ENCODE data around the gene PMPCA.
A peak's percentile ranks its signal among the peaks of the same experiment; 100 is the strongest.

PMPCA gene

GRCh38 chr9:136368190-136368589 is 42.3 kb upstream of the PMPCA start:
- H3K4me1 Mint-ChIP-seq = peaks cover 16 to 34% of the 10 kb centered on the region in 2 donors
- no peak overlapping the region for H3K27ac Mint-ChIP-seq
- H3K36me3 Mint-ChIP-seq = peaks cover 31 to 40% of the 10 kb centered on the region in 2 donors
- peaks cover 0 to 6% of the 10 kb centered on the region in 2 donors for H3K27me3 Mint-ChIP-seq
- no peaks in the 10 kb centered on the region for H3K9me3 Mint-ChIP-seq
- H3K4me3 Mint-ChIP-seq = no peak overlapping the region
- DNase-seq = no peak
- no peak for ATAC-seq (replicated peaks)

- Mint-ChIP-seq H3K27ac (no peak overlapping the region), H3K27me3 (peaks cover 0 to 6% of the 10 kb centered on the region in 2 donors), H3K36me3 (peaks cover 35 to 48% of the 10 kb centered on the region in 2 donors), H3K9me3 (no peaks in the 10 kb centered on the region), H3K4me3 (no peak overlapping the region), H3K4me1 (peaks cover 17 to 34% of the 10 kb centered on the region in 2 donors)
- no peak for DNase-seq
- ATAC-seq (replicated peaks) = no peak
These were observed 40.4 kb upstream of the PMPCA start for GRCh38 chr9:136370037-136370436.

- ATAC-seq (replicated peaks) = no peak
- H3K9me3 Mint-ChIP-seq = no peaks in the 10 kb centered on the region
- peaks cover 39 to 45% of the 10 kb centered on the region in 2 donors for H3K36me3 Mint-ChIP-seq
- peak overlapping the region in 1 of 2 donors; percentile 8 for H3K4me3 Mint-ChIP-seq
- H3K4me1 Mint-ChIP-seq = peaks cover 14 to 27% of the 10 kb centered on the region in 2 donors
- no peak overlapping the region for H3K27ac Mint-ChIP-seq
- H3K27me3 Mint-ChIP-seq = peaks cover 0 to 5% of the 10 kb centered on the region in 2 donors
- no peak for DNase-seq
These were observed 39.5 kb upstream of the PMPCA start for GRCh38 chr9:136370687-136371532.

- Mint-ChIP-seq H3K36me3 (peaks cover 37 to 45% of the 10 kb centered on the region in 2 donors), H3K4me1 (peaks cover 11 to 21% of the 10 kb centered on the region in 2 donors), H3K27ac (no peak overlapping the region), H3K27me3 (no peaks in the 10 kb centered on the region), H3K4me3 (no peak overlapping the region), H3K9me3 (no peaks in the 10 kb centered on the region)
- DNase-seq (no peak), ATAC-seq (replicated peaks) (no peak)
These were observed 39.0 kb upstream of the PMPCA start for GRCh38 chr9:136371533-136371880.

- H3K4me3 Mint-ChIP-seq = peak overlapping the region; percentile 87 to 89
- H3K36me3 Mint-ChIP-seq = peaks cover 38 to 50% of the 10 kb centered on the region in 2 donors
- DNase-seq = no peak
- H3K4me1 Mint-ChIP-seq = peaks cover 11 to 24% of the 10 kb centered on the region in 2 donors
- H3K27ac Mint-ChIP-seq = peak overlapping the region; percentile 14
- no peaks in the 10 kb centered on the region for H3K27me3 Mint-ChIP-seq
- no peak for ATAC-seq (replicated peaks)
- no peaks in the 10 kb centered on the region for H3K9me3 Mint-ChIP-seq
These were observed 38.5 kb upstream of the PMPCA start for GRCh38 chr9:136372006-136372405.

GRCh38 chr9:136372561-136373299 is 37.7 kb upstream of the PMPCA start:
- ATAC-seq (replicated peaks) = peak; percentile 65 to 67
- H3K36me3 Mint-ChIP-seq = peaks cover 40 to 51% of the 10 kb centered on the region in 2 donors
- H3K27me3 Mint-ChIP-seq = no peaks in the 10 kb centered on the region
- H3K4me1 Mint-ChIP-seq = peaks cover 11 to 29% of the 10 kb centered on the region in 2 donors
- no peak for DNase-seq
- peak overlapping the region; percentile 87 to 89 for H3K4me3 Mint-ChIP-seq
- H3K9me3 Mint-ChIP-seq = no peaks in the 10 kb centered on the region
- peak overlapping the region; percentile 82 for H3K27ac Mint-ChIP-seq

- Mint-ChIP-seq H3K9me3 (no peaks in the 10 kb centered on the region), H3K36me3 (peaks cover 32 to 48% of the 10 kb centered on the region in 2 donors), H3K4me1 (peaks cover 11 to 29% of the 10 kb centered on the region in 2 donors), H3K27ac (peak within 1 kb of the TSS; percentile 82), H3K27me3 (no peaks in the 10 kb centered on the region), H3K4me3 (peak within 1 kb of the TSS; percentile 87 to 89)
- DNase-seq (no peak), ATAC-seq (replicated peaks) (peak; percentile 74 to 81)
These were observed 36.9 kb upstream of the PMPCA start, which contains the start of gene CARD9 for GRCh38 chr9:136373300-136374182. Gene CARD9 (minus strand): TSS chr9:136373669. CDS start chr9:136372078, 1,591 bp downstream.

GRCh38 chr9:136374183-136374575 is 36.3 kb upstream of the PMPCA start:
- DNase-seq = no peak
- Mint-ChIP-seq H3K9me3 (no peaks in the 10 kb centered on the region), H3K4me3 (peak overlapping the region; percentile 50 to 89), H3K4me1 (peaks cover 11 to 29% of the 10 kb centered on the region in 2 donors), H3K27me3 (no peaks in the 10 kb centered on the region), H3K27ac (no peak overlapping the region), H3K36me3 (peaks cover 31 to 51% of the 10 kb centered on the region in 2 donors)
- no peak for ATAC-seq (replicated peaks)

GRCh38 chr9:136375096-136375495 is 35.4 kb upstream of the PMPCA start:
- no peak for ATAC-seq (replicated peaks)
- peak overlapping the region; percentile 73 for H3K27ac Mint-ChIP-seq
- no peaks in the 10 kb centered on the region for H3K9me3 Mint-ChIP-seq

GRCh38 chr9:136376457-136376856 is 34.0 kb upstream of the PMPCA start:
- Mint-ChIP-seq H3K36me3 (peaks cover 24 to 40% of the 10 kb centered on the region in 2 donors), H3K4me1 (peaks cover 11 to 29% of the 10 kb centered on the region in 2 donors), H3K27ac (peak overlapping the region; percentile 42), H3K9me3 (no peaks in the 10 kb centered on the region), H3K4me3 (no peak overlapping the region), H3K27me3 (no peaks in the 10 kb centered on the region)
- no peak for DNase-seq
- ATAC-seq (replicated peaks) = no peak

More at GRCh38 chr9:136375096-136375495, 35.4 kb upstream of the PMPCA start:
- Mint-ChIP-seq H3K4me1 (peaks cover 11 to 29% of the 10 kb centered on the region in 2 donors), H3K36me3 (peaks cover 29 to 44% of the 10 kb centered on the region in 2 donors), H3K4me3 (no peak overlapping the region), H3K27me3 (no peaks in the 10 kb centered on the region)
- no peak for DNase-seq

GRCh38 chr9:136377341-136378169 is 32.9 kb upstream of the PMPCA start:
- peaks cover 5 to 23% of the 10 kb centered on the region in 2 donors for H3K4me1 Mint-ChIP-seq
- peak overlapping the region in 1 of 2 donors; percentile 11 for H3K4me3 Mint-ChIP-seq
- DNase-seq = no peak
- H3K27ac Mint-ChIP-seq = no peak overlapping the region
- no peak for ATAC-seq (replicated peaks)
- H3K36me3 Mint-ChIP-seq = peaks cover 27 to 43% of the 10 kb centered on the region in 2 donors
- H3K27me3 Mint-ChIP-seq = no peaks in the 10 kb centered on the region
- no peaks in the 10 kb centered on the region for H3K9me3 Mint-ChIP-seq

- DNase-seq = no peak
- H3K9me3 Mint-ChIP-seq = no peaks in the 10 kb centered on the region
- H3K4me1 Mint-ChIP-seq = peaks cover 0 to 15% of the 10 kb centered on the region in 2 donors
- peaks cover 29 to 44% of the 10 kb centered on the region in 2 donors for H3K36me3 Mint-ChIP-seq
- H3K27me3 Mint-ChIP-seq = no peaks in the 10 kb centered on the region
- no peak overlapping the region for H3K4me3 Mint-ChIP-seq
- ATAC-seq (replicated peaks) = no peak
- H3K27ac Mint-ChIP-seq = no peak overlapping the region
These were observed 32.1 kb upstream of the PMPCA start for GRCh38 chr9:136378170-136379002.
